NCI-H226 (cell line): ENCODE measurements around the gene NID1.
"Not testable (repeated sequence)": the region's sequence is repeated elsewhere in the genome, so short reads cannot be mapped to it uniquely, and the experiment has no call there.

Experiments
- DNase-seq: peaks from one replicate; pipeline ENCODE4 v3.0.0-alpha.2; 2015

The NID1 gene

DNA sequence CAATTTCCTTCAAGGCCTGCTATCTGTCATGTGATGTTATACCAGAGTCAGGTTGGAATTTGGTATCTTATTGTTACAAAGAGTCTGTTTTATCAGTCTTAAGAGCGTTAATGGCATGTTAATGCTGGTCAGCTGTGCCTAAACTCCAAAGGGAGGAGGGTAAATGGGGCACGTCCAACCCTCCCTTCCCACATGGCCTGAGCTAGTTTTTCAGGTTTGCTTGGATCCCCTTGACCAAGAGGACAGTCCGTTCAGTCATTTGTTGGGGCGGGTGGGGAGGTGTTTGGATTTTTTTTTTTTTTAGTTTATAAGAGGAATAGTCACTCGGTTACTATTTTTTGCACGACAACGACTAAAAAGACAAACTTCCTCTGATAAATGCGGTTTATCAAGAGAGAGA, 134.3 kb downstream of the NID1 start:
- no peak for DNase-seq

DNA sequence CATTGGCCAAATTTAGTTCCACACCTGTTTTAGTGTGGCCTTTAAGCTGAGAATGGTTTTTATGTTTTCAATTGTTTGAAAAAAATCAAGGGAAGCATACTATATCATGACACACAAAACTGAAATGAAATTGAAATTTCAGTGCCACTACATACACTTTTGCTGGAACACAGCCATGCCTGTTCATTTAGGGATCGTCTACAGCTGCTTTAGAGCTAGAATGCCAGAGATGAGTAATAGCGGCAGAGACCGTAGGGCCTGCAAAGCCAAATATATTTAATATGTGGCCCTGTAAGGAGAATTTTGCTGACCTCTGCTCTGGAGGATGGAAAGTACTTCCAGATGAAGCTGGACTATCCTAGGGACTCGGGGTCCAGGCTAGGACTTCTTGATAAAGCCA, 135.7 kb downstream of the NID1 start:
- no peak for DNase-seq

DNA sequence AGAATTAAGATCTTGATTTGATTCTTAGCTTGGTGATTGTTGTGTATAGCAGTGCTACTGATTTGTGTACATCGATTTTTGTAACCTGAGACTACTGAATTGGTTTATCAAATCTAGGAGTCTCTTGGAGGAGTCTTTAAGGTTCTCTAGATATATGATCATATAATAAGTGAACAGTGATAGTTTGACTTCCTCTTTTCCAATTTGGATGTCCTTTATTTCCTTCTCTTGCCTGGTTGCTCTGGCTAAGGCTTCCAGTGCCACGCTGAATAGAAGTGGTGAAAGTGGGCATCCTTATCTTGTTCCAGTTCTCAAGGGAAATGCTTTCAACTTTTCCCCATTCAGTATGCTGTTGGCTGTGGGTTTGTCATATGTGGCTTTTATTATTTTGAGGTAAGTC, 136.7 kb downstream of the NID1 start:
- no peak for DNase-seq

DNA sequence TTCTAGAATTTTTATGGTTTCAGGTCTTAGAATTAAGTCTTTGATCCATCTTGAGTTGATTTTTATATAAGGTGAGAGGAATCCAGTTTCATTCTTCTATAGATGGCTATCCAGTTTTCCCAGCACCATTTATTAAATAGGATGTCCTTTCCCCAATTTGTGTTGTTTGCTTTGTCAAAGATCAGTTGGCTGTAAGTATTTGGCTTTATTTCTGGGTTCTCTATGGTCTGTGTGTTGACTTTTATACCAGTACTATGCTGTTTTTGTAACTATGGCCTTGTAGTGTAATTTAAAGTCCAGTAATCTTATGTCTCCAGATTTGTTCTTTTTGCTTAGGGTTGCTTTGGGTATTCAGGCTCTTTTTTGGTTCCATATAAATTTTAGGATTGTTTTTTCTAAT, 137.3 kb downstream of the NID1 start:
- not testable (repeated sequence) for DNase-seq
